GM12892 (cell line): ENCODE data around the gene STYX.
"Not testable (repeated sequence)": the region's sequence is repeated elsewhere in the genome, so short reads cannot be mapped to it uniquely, and the experiment has no call there.

Experiments
- DNase-seq: peaks from one replicate; pipeline ENCODE4 v3.0.0; 2011; ENCODE audit not compliant: insufficient read length
- FAIRE-seq: peaks from 2 replicates; lab custom pipeline; 2011; peaks lifted over from hg19 to GRCh38; lab: Jason Lieb, UNC
- POLR2A ChIP-seq: IDR thresholded peaks from 2 replicates; pipeline ENCODE4 v1.6.1; 2011; ENCODE audit warnings: low read depth, low read length, control low read depth
- POLR2AphosphoS5 ChIP-seq: IDR thresholded peaks from 2 replicates; pipeline ENCODE4 v1.6.1; 2011; ENCODE audit warnings: low read depth, low read length, control low read depth
- TAF1 ChIP-seq: IDR thresholded peaks from 2 replicates; pipeline ENCODE4 v1.6.1; 2011; ENCODE audit warnings: low read depth, mild to moderate bottlenecking, control low read depth, low read length, borderline replicate concordance

The STYX gene

GRCh38 chr14:52738409-52738808 is 8.4 kb downstream of the STYX start:
- no peak for FAIRE-seq
- TF ChIP-seq POLR2A (no peak), POLR2AphosphoS5 (no peak), TAF1 (no peak)
- DNase-seq = no peak

GRCh38 chr14:52740751-52741150 is 10.8 kb downstream of the STYX start:
- TF ChIP-seq POLR2AphosphoS5 (no peak), TAF1 (no peak), POLR2A (no peak)
- DNase-seq (no peak), FAIRE-seq (no peak)

- DNase-seq = no peak
- TF ChIP-seq POLR2AphosphoS5 = no peak
- TF ChIP-seq POLR2A = no peak
- TF ChIP-seq TAF1 = no peak
- peak; percentile 82 for FAIRE-seq
Measured at GRCh38 chr14:52741865-52742264, 11.9 kb downstream of the STYX start.

- DNase-seq (no peak), FAIRE-seq (no peak)
- no peak for TF ChIP-seq TAF1
- TF ChIP-seq POLR2A = no peak
Measured at GRCh38 chr14:52748647-52749292, 18.8 kb downstream of the STYX start.

- TF ChIP-seq POLR2AphosphoS5 (no peak), POLR2A (no peak), TAF1 (no peak)
- no peak for FAIRE-seq
- DNase-seq = no peak
Measured at GRCh38 chr14:52755607-52756316, 25.8 kb downstream of the STYX start.

GRCh38 chr14:52759145-52759544 is 29.2 kb downstream of the STYX start:
- DNase-seq (no peak), FAIRE-seq (no peak)
- TF ChIP-seq POLR2A = no peak
- no peak for TF ChIP-seq POLR2AphosphoS5
- TF ChIP-seq TAF1 = no peak

GRCh38 chr14:52762923-52763322 is 33.0 kb downstream of the STYX start:
- not testable (repeated sequence) for FAIRE-seq, DNase-seq

- FAIRE-seq (no peak), DNase-seq (no peak)
- TF ChIP-seq POLR2A = no peak
Measured at GRCh38 chr14:52767058-52767833, 37.3 kb downstream of the STYX start.

GRCh38 chr14:52769887-52770286 is 39.9 kb downstream of the STYX start:
- DNase-seq (no peak), FAIRE-seq (no peak)
- TF ChIP-seq TAF1 (no peak), POLR2AphosphoS5 (no peak), POLR2A (no peak)

GRCh38 chr14:52776816-52777215 is 46.9 kb downstream of the STYX start:
- FAIRE-seq (no peak), DNase-seq (no peak)
- TF ChIP-seq POLR2AphosphoS5 (no peak), TAF1 (no peak), POLR2A (no peak)

- no peak for DNase-seq
- no peak for FAIRE-seq
- TF ChIP-seq TAF1 = no peak
- TF ChIP-seq POLR2A = no peak
- TF ChIP-seq POLR2AphosphoS5 = no peak
Measured at GRCh38 chr14:52778702-52779101, 48.7 kb downstream of the STYX start.

GRCh38 chr14:52780893-52781292 is 50.9 kb downstream of the STYX start:
- no peak for TF ChIP-seq POLR2AphosphoS5
- DNase-seq (no peak), FAIRE-seq (no peak)
